WTC11 (cell line): ENCODE measurements around the gene FCSK. TPM values are rescaled to one million over a fixed set of nuclear protein-coding genes. Genes with fewer than 3 reads are reported as not detected.

Experiments
- ATAC-seq: fragments of 200-7000 bp; cut with Tn5 transposase; 2 replicates; pipeline ENCODE4 v1.10.0; 2021; ENCODE audit warnings: mild to moderate bottlenecking, moderate library complexity
- CTCF ChIA-PET: fragments of 300-600 bp; sonication (Branson Sonifier 250); formaldehyde crosslinking; loops from one replicate; lab custom pipeline; 2021; ENCODE audit warnings: antibody characterized with exemption; lab: Charles Lee
- POLR2A ChIA-PET: fragments of 350-600 bp; sonication (Branson Sonifier 250); formaldehyde crosslinking; loops from one replicate; lab custom pipeline; 2021; ENCODE audit warnings: antibody characterized with exemption; lab: Charles Lee
- DNase-seq: peaks from one replicate; pipeline ENCODE4 v3.0.0; 2021; ENCODE audit warnings: low spot score
- H3K27ac Mint-ChIP-seq: 2 replicates; pipeline ENCODE4 v1.8.0; 2021; ENCODE audit warnings: mixed read lengths
- H3K27me3 Mint-ChIP-seq: 2 replicates; pipeline ENCODE4 v1.8.0; 2021; ENCODE audit warnings: low read depth, mild to moderate bottlenecking, moderate library complexity, mixed read lengths
- H3K36me3 Mint-ChIP-seq: 2 replicates; pipeline ENCODE4 v1.8.0; 2021; ENCODE audit warnings: mixed read lengths
- H3K4me1 Mint-ChIP-seq: 2 replicates; pipeline ENCODE4 v1.8.0; 2022; ENCODE audit warnings: mixed read lengths
- H3K4me3 Mint-ChIP-seq: 2 replicates; pipeline ENCODE4 v1.8.0; 2021; ENCODE audit warnings: mild to moderate bottlenecking, moderate library complexity, mixed read lengths
- H3K9me3 Mint-ChIP-seq: 2 replicates; pipeline ENCODE4 v1.8.0; 2021; ENCODE audit warnings: mixed read lengths
- ATF6 ChIP-seq: sonication (generic); formaldehyde crosslinking; IDR thresholded peaks from 2 replicates; pipeline ENCODE4 v1.8.1; 2023; ENCODE audit warnings: mild to moderate bottlenecking, missing genetic modification reagents
- CBFB ChIP-seq: sonication (generic); formaldehyde crosslinking; IDR thresholded peaks from 2 replicates; pipeline ENCODE4 v1.8.1; 2022; ENCODE audit warnings: mild to moderate bottlenecking, low read depth, missing genetic modification reagents
- CTCF ChIP-seq: fragments of 200-600 bp; IDR thresholded peaks from 2 replicates; pipeline ENCODE4 v1.8.0; 2022; ENCODE audit warnings: antibody characterized with exemption
- E2F5 ChIP-seq: sonication (generic); formaldehyde crosslinking; IDR thresholded peaks from 2 replicates; pipeline ENCODE4 v1.8.1; 2022; ENCODE audit warnings: mild to moderate bottlenecking, moderate library complexity, missing genetic modification reagents
- FOXP1 ChIP-seq: sonication (generic); formaldehyde crosslinking; IDR thresholded peaks from 2 replicates; pipeline ENCODE4 v1.8.0; 2022; ENCODE audit warnings: missing genetic modification reagents, mild to moderate bottlenecking, moderate library complexity, borderline replicate concordance
- FOXP4 ChIP-seq: sonication (generic); formaldehyde crosslinking; IDR thresholded peaks from 2 replicates; pipeline ENCODE4 v1.8.0; 2022; ENCODE audit warnings: mild to moderate bottlenecking, missing genetic modification reagents
- GTF2I ChIP-seq: fragments of 250-450 bp; sonication (Bioruptor Pico); conservative IDR thresholded peaks from 2 replicates; pipeline ENCODE4 v1.4.0; 2021; ENCODE audit warnings: mild to moderate bottlenecking
- HMGXB4 ChIP-seq: sonication (generic); formaldehyde crosslinking; IDR thresholded peaks from 2 replicates; pipeline ENCODE4 v1.8.1; 2023; ENCODE audit warnings: mild to moderate bottlenecking, moderate library complexity, missing genetic modification reagents
- IRF2 ChIP-seq: sonication (generic); formaldehyde crosslinking; IDR thresholded peaks from 2 replicates; pipeline ENCODE4 v1.8.0; 2022; ENCODE audit warnings: low read depth, missing genetic modification reagents, borderline replicate concordance
- NFE2L1 ChIP-seq: sonication (generic); formaldehyde crosslinking; IDR thresholded peaks from 2 replicates; pipeline ENCODE4 v1.8.1; 2023; ENCODE audit warnings: missing genetic modification reagents
- NFYB ChIP-seq: sonication (generic); formaldehyde crosslinking; conservative IDR thresholded peaks from 2 replicates; pipeline ENCODE4 v1.8.0; 2022; ENCODE audit warnings: low read depth, missing genetic modification reagents
- NR1H2 ChIP-seq: sonication (generic); formaldehyde crosslinking; IDR thresholded peaks from 2 replicates; pipeline ENCODE4 v1.9.0; 2021; ENCODE audit warnings: mild to moderate bottlenecking, moderate library complexity, missing genetic modification reagents
- SMAD3 ChIP-seq: sonication (generic); formaldehyde crosslinking; IDR thresholded peaks from 2 replicates; pipeline ENCODE4 v1.8.0; 2022; ENCODE audit warnings: missing genetic modification reagents, mild to moderate bottlenecking, borderline replicate concordance
- ZNF219 ChIP-seq: sonication (generic); formaldehyde crosslinking; IDR thresholded peaks from 2 replicates; pipeline ENCODE4 v1.8.0; 2023; ENCODE audit warnings: missing genetic modification reagents, mild to moderate bottlenecking, borderline replicate concordance
- ZNF512 ChIP-seq: sonication (generic); formaldehyde crosslinking; IDR thresholded peaks from 2 replicates; pipeline ENCODE4 v1.8.1; 2022; ENCODE audit warnings: missing genetic modification reagents, borderline replicate concordance
- total RNA-seq: library from RNA; stranded (reverse); gene quantifications from 3 replicates; pipeline ENCODE4 v1.2.3, GENCODE V29; 2021

Gene FCSK
- total RNA-seq, 1 experiment from 2014 or later, result 10.6 TPM

- H3K9me3 Mint-ChIP-seq, result no peaks in the 10 kb centered on the region
- POLR2A ChIA-PET, result no interaction called here
Measured at GRCh38 chr16:70474320-70475053, 20.1 kb downstream of the FCSK start.

GRCh38 chr16:70475054-70475871 is 20.9 kb downstream of the FCSK start:
- ATAC-seq (no peak), DNase-seq (no peak)
- POLR2A ChIA-PET, result no interaction called here
- Mint-ChIP-seq H3K27ac (no peak overlapping the region), H3K4me3 (no peak overlapping the region), H3K27me3 (no peaks in the 10 kb centered on the region), H3K4me1 (peaks cover 6% of the 10 kb centered on the region; the same call in 1 of the 2 replicates), H3K9me3 (no peaks in the 10 kb centered on the region), H3K36me3 (no peaks in the 10 kb centered on the region; the same call in 1 of the 2 replicates)
- TF ChIP-seq ATF6 (CRISPR knock-in tag) (no peak), GTF2I (CRISPR knock-in tag) (no peak), NFYB (CRISPR knock-in tag) (no peak), FOXP1 (peak; percentile 39; the same call in 1 of the 2 replicates), IRF2 (CRISPR knock-in tag) (no peak)
- CTCF ChIA-PET, result interaction anchor here (0.8 to 1.5 kb wide), 2 partner anchors 106 to 115 kb away, joined by 3 read pairs; no protein-coding TSS in a partner anchor

More at GRCh38 chr16:70474320-70475053, 20.1 kb downstream of the FCSK start:
- no peaks in the 10 kb centered on the region for H3K27me3 Mint-ChIP-seq
- no peak overlapping the region for H3K4me3 Mint-ChIP-seq
- ATAC-seq (no peak), DNase-seq (no peak)
- no peak overlapping the region for H3K27ac Mint-ChIP-seq
- H3K4me1 Mint-ChIP-seq, result peaks cover 6% of the 10 kb centered on the region; the same call in 1 of the 2 replicates
- TF ChIP-seq HMGXB4 (CRISPR knock-in tag) (no peak), FOXP4 (CRISPR knock-in tag) (no peak), SMAD3 (no peak)
- H3K36me3 Mint-ChIP-seq, result no peaks in the 10 kb centered on the region
- CTCF ChIA-PET, result interaction anchor here (0.8 to 2.4 kb wide), 3 partner anchors 80 to 116 kb away, joined by 3 to 12 read pairs (median 3); no protein-coding TSS in a partner anchor

- CTCF ChIA-PET, result interaction anchor here (1.5 kb wide), 1 partner anchor 114 kb away, joined by 3 read pairs; no protein-coding TSS in a partner anchor
- no peak overlapping the region for H3K27ac Mint-ChIP-seq
- TF ChIP-seq CTCF (no peak), NFE2L1 (CRISPR knock-in tag) (no peak), NR1H2 (no peak), CBFB (no peak), ZNF219 (CRISPR knock-in tag) (no peak), ZNF512 (no peak), E2F5 (no peak), SMAD3 (no peak)
Measured at GRCh38 chr16:70476272-70477020, 22.1 kb downstream of the FCSK start.

More at GRCh38 chr16:70476272-70477020, 22.1 kb downstream of the FCSK start:
- H3K4me3 Mint-ChIP-seq, result no peak overlapping the region
- POLR2A ChIA-PET, result no interaction called here
- ATAC-seq (no peak), DNase-seq (no peak)
- H3K9me3 Mint-ChIP-seq, result no peaks in the 10 kb centered on the region
- no peaks in the 10 kb centered on the region for H3K27me3 Mint-ChIP-seq
- H3K36me3 Mint-ChIP-seq, result peaks cover 4% of the 10 kb centered on the region; the same call in 1 of the 2 replicates
- H3K4me1 Mint-ChIP-seq, result 0 out of 2 replicates have a peak, but pooled peaks cover 3% of the 10 kb centered on the region
